Measurements from ENCODE around the gene DDX27. TPM values are rescaled to one million over a fixed set of nuclear protein-coding genes. Genes with fewer than 3 reads are reported as not detected.
A peak's percentile ranks its signal among the peaks of the same experiment; 100 is the strongest.

Gene DDX27
- total and polyA plus RNA-seq, 2 experiments from 2014 or later = 29.1 to 33.9 TPM

GRCh38 chr20:49230561-49231133 is 11.4 kb downstream of the DDX27 start:
- no peak for TF ChIP-seq EZH2 (IDR thresholded peaks at IDR 0.05; ENCODE audit: borderline replicate concordance)
- peak overlapping the region; percentile 20 for H3K27ac ChIP-seq
- H3K79me2 ChIP-seq = no peaks in the 10 kb centered on the region
- no peak for DNase-seq (ENCODE audit: low spot score)
- H2AFZ ChIP-seq = no peak overlapping the region
- no peaks in the 10 kb centered on the region for H3K4me1 ChIP-seq (ENCODE audit: insufficient read depth)
- H3K4me2 ChIP-seq = no peak overlapping the region
- H4K20me1 ChIP-seq (ENCODE audit: insufficient read depth, poor library complexity, severe bottlenecking) = no peaks in the 10 kb centered on the region
- H3K4me3 ChIP-seq = no peak overlapping the region
- 70% methylated on average over 7 of the region's 8 CpGs for WGBS (ENCODE audit: low lambda C conversion rate, missing lambda C conversion rate)
- H3K27me3 ChIP-seq = no peaks in the 10 kb centered on the region
- H3K9me3 ChIP-seq (ENCODE audit: low read depth) = no peaks in the 10 kb centered on the region
- H3K9me2 ChIP-seq (replicated peaks; ENCODE audit: insufficient read depth) = no peaks in the 10 kb centered on the region
- H3K36me3 ChIP-seq (replicated peaks; ENCODE audit: insufficient read depth, low read depth) = no peaks in the 10 kb centered on the region

- Histone ChIP-seq H3K4me3 (no peak overlapping the region), H3K9me2 (replicated peaks; ENCODE audit: insufficient read depth) (no peaks in the 10 kb centered on the region), H3K4me2 (no peak overlapping the region), H2AFZ (no peak overlapping the region), H3K27me3 (no peaks in the 10 kb centered on the region), H3K4me1 (ENCODE audit: insufficient read depth) (no peaks in the 10 kb centered on the region), H3K79me2 (no peaks in the 10 kb centered on the region), H3K36me3 (replicated peaks; ENCODE audit: insufficient read depth, low read depth) (no peaks in the 10 kb centered on the region), H4K20me1 (ENCODE audit: insufficient read depth, poor library complexity, severe bottlenecking) (no peaks in the 10 kb centered on the region), H3K9me3 (ENCODE audit: low read depth) (no peaks in the 10 kb centered on the region), H3K27ac (no peak overlapping the region)
- no peak for TF ChIP-seq EZH2 (IDR thresholded peaks at IDR 0.05; ENCODE audit: borderline replicate concordance)
- TF ChIP-seq, protein P1, sequence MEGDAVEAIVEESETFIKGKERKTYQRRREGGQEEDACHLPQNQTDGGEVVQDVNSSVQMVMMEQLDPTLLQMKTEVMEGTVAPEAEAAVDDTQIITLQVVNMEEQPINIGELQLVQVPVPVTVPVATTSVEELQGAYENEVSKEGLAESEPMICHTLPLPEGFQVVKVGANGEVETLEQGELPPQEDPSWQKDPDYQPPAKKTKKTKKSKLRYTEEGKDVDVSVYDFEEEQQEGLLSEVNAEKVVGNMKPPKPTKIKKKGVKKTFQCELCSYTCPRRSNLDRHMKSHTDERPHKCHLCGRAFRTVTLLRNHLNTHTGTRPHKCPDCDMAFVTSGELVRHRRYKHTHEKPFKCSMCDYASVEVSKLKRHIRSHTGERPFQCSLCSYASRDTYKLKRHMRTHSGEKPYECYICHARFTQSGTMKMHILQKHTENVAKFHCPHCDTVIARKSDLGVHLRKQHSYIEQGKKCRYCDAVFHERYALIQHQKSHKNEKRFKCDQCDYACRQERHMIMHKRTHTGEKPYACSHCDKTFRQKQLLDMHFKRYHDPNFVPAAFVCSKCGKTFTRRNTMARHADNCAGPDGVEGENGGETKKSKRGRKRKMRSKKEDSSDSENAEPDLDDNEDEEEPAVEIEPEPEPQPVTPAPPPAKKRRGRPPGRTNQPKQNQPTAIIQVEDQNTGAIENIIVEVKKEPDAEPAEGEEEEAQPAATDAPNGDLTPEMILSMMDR (IDR thresholded peaks at IDR 0.05; ENCODE audit: poor library complexity) = no peak
- TF ChIP-seq EZH2phosphoT487 (IDR thresholded peaks at IDR 0.05; ENCODE audit: low read depth, severe bottlenecking, unreplicated experiment) = no peak
- WGBS (ENCODE audit: low lambda C conversion rate, missing lambda C conversion rate) = 80% methylated on average over 7 of the region's 7 CpGs
- DNase-seq (ENCODE audit: low spot score) = no peak
These were observed 12.3 kb downstream of the DDX27 start for GRCh38 chr20:49231471-49231870.

DNA sequence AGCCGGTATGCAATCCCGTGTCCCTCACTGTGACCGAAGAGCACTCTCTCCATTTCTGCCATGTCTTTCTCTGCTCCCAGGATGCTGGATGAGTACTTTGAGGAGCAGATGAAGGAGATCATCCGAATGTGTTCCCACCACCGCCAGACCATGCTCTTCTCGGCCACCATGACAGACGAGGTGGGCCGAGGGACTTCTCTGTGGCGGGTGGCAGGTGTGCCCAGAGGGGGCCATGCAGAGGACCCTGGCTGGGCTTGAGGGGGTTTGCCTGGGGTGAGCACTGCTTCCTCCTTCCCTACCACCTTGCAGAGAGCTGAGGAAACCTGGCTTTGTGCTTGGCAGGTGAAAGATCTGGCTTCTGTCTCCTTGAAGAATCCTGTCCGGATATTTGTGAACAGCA is 14.0 kb downstream of the DDX27 start:
- no peaks in the 10 kb centered on the region for H3K36me3 ChIP-seq (replicated peaks; ENCODE audit: insufficient read depth, low read depth)
- H3K27me3 ChIP-seq = no peaks in the 10 kb centered on the region
- H3K4me3 ChIP-seq = no peak overlapping the region
- no peak overlapping the region for H3K27ac ChIP-seq
- 96% methylated on average over 10 of the region's 10 CpGs for whole genome bisulfite sequencing (ENCODE audit: low lambda C conversion rate, missing lambda C conversion rate)
- no peak for DNase-seq (ENCODE audit: low spot score)
- H3K4me2 ChIP-seq = no peak overlapping the region
- H3K79me2 ChIP-seq = no peaks in the 10 kb centered on the region
- TF ChIP-seq, protein P1 (IDR thresholded peaks at IDR 0.05; ENCODE audit: poor library complexity) = no peak
- TF ChIP-seq EZH2 (IDR thresholded peaks at IDR 0.05; ENCODE audit: borderline replicate concordance) (no peak), EZH2phosphoT487 (IDR thresholded peaks at IDR 0.05; ENCODE audit: low read depth, severe bottlenecking, unreplicated experiment) (no peak)
- H3K9me2 ChIP-seq (replicated peaks; ENCODE audit: insufficient read depth) = no peaks in the 10 kb centered on the region
- no peaks in the 10 kb centered on the region for H3K4me1 ChIP-seq (ENCODE audit: insufficient read depth)
- no peaks in the 10 kb centered on the region for H4K20me1 ChIP-seq (ENCODE audit: insufficient read depth, poor library complexity, severe bottlenecking)
- H2AFZ ChIP-seq = no peak overlapping the region
- H3K9me3 ChIP-seq (ENCODE audit: low read depth) = no peaks in the 10 kb centered on the region

- Histone ChIP-seq H3K36me3 (replicated peaks; ENCODE audit: insufficient read depth, low read depth) (no peaks in the 10 kb centered on the region), H3K79me2 (no peaks in the 10 kb centered on the region), H3K4me3 (no peak overlapping the region), H3K4me2 (no peak overlapping the region), H3K27ac (no peak overlapping the region), H3K9me2 (replicated peaks; ENCODE audit: insufficient read depth) (no peaks in the 10 kb centered on the region), H4K20me1 (ENCODE audit: insufficient read depth, poor library complexity, severe bottlenecking) (no peaks in the 10 kb centered on the region), H3K27me3 (no peaks in the 10 kb centered on the region), H3K9me3 (ENCODE audit: low read depth) (no peaks in the 10 kb centered on the region), H2AFZ (no peak overlapping the region), H3K4me1 (ENCODE audit: insufficient read depth) (no peaks in the 10 kb centered on the region)
- TF ChIP-seq, protein P1 (IDR thresholded peaks at IDR 0.05; ENCODE audit: poor library complexity) = no peak
- TF ChIP-seq EZH2phosphoT487 (IDR thresholded peaks at IDR 0.05; ENCODE audit: low read depth, severe bottlenecking, unreplicated experiment) (no peak), EZH2 (IDR thresholded peaks at IDR 0.05; ENCODE audit: borderline replicate concordance) (no peak)
- no peak for DNase-seq (ENCODE audit: low spot score)
- WGBS (ENCODE audit: low lambda C conversion rate, missing lambda C conversion rate) = 98% methylated on average over 6 of the region's 6 CpGs
These were observed 15.6 kb downstream of the DDX27 start for GRCh38 chr20:49234831-49235230.
